ENCODE data around the gene ZNF195.

Gene ZNF195

GRCh38 chr11:3339340-3339624 lies 39.7 kb downstream of the ZNF195 start:
- TF ChIP-seq FOXP2 (optimal IDR thresholded peaks at IDR 0.05; ENCODE audit: borderline replicate concordance, extremely low read depth, extremely low read length, insufficient read depth) (no peak), REST (IDR thresholded peaks at IDR 0.05; ENCODE audit: insufficient read depth in 1 of 2, low read depth in 2 of 2, low read length in 2 of 2) (no peak), SIN3A (IDR thresholded peaks at IDR 0.05; ENCODE audit: borderline replicate concordance, insufficient read depth, low read length) (no peak), POLR2AphosphoS5 (IDR thresholded peaks at IDR 0.05; ENCODE audit: low read depth, low read length) (no peak), TAF1 (IDR thresholded peaks at IDR 0.05; ENCODE audit: borderline replicate concordance, insufficient read depth, low read length) (no peak)

- no peak for TF ChIP-seq SIN3A (IDR thresholded peaks at IDR 0.05; ENCODE audit: borderline replicate concordance, insufficient read depth, low read length)
- TF ChIP-seq POLR2AphosphoS5 (IDR thresholded peaks at IDR 0.05; ENCODE audit: low read depth, low read length) = no peak
- TF ChIP-seq FOXP2 (optimal IDR thresholded peaks at IDR 0.05; ENCODE audit: borderline replicate concordance, extremely low read depth, extremely low read length, insufficient read depth) = no peak
- TF ChIP-seq TAF1 (IDR thresholded peaks at IDR 0.05; ENCODE audit: borderline replicate concordance, insufficient read depth, low read length) = no peak
- TF ChIP-seq REST (IDR thresholded peaks at IDR 0.05; ENCODE audit: insufficient read depth in 1 of 2, low read depth in 2 of 2, low read length in 2 of 2) = no peak
Measured at GRCh38 chr11:3338569-3339339, 40.2 kb downstream of the ZNF195 start.
